IPS-20b (cell line): ENCODE results near the gene CPA4.

ENCODE experiments used
- H3K27ac ChIP-seq: one replicate; pipeline ENCODE4 v1.5.1; 2013; ENCODE audit warnings: low read length
- H3K27me3 ChIP-seq: 2 replicates; pipeline ENCODE4 v1.6.1; 2013; ENCODE audit warnings: mild to moderate bottlenecking, low read length, inconsistent platforms; ENCODE audit not compliant: insufficient read depth
- H3K36me3 ChIP-seq: 2 replicates; pipeline ENCODE4 v1.6.1; 2013; ENCODE audit warnings: low read depth, mild to moderate bottlenecking, inconsistent platforms, low read length, moderate library complexity; ENCODE audit not compliant: insufficient read depth
- H3K4me1 ChIP-seq: 2 replicates; pipeline ENCODE4 v1.6.1; 2013; ENCODE audit warnings: mild to moderate bottlenecking, control low read depth, inconsistent platforms, low read length, moderate library complexity; ENCODE audit not compliant: insufficient read depth
- H3K4me3 ChIP-seq: 2 replicates; pipeline ENCODE4 v1.5.1; 2013; ENCODE audit warnings: mild to moderate bottlenecking, low read length, inconsistent platforms
- H3K9ac ChIP-seq: 2 replicates; pipeline ENCODE4 v1.6.1; 2013; ENCODE audit warnings: low read depth, mild to moderate bottlenecking, inconsistent platforms, low read length, moderate library complexity
- H3K9me3 ChIP-seq: 2 replicates; pipeline ENCODE4 v1.6.1; 2013; ENCODE audit warnings: mild to moderate bottlenecking, low read depth, low read length, inconsistent platforms; ENCODE audit not compliant: insufficient read depth

CPA4 gene

GRCh38 chr7:130349911-130350782, 57.2 kb downstream of the CPA4 start:
- Histone ChIP-seq H3K27ac (no peak overlapping the region), H3K9ac (no peak overlapping the region), H3K4me3 (no peak overlapping the region)

GRCh38 chr7:130350945-130351790, 58.2 kb downstream of the CPA4 start:
- H3K9ac ChIP-seq: no peak overlapping the region
- H3K4me3 ChIP-seq: no peak overlapping the region

More at GRCh38 chr7:130349911-130350782, 57.2 kb downstream of the CPA4 start:
- Histone ChIP-seq H3K4me1 (peaks cover 20% of the 10 kb centered on the region; the same call in 1 of the 2 replicates), H3K36me3 (no peaks in the 10 kb centered on the region), H3K27me3 (no peaks in the 10 kb centered on the region), H3K9me3 (no peaks in the 10 kb centered on the region)

GRCh38 chr7:130351791-130352090, 58.8 kb downstream of the CPA4 start:
- Histone ChIP-seq H3K36me3 (no peaks in the 10 kb centered on the region), H3K4me3 (no peak overlapping the region), H3K27ac (no peak overlapping the region), H3K4me1 (peaks cover 21% of the 10 kb centered on the region), H3K27me3 (no peaks in the 10 kb centered on the region), H3K9ac (no peak overlapping the region; the same call in 1 of the 2 replicates), H3K9me3 (no peaks in the 10 kb centered on the region)

More at GRCh38 chr7:130350945-130351790, 58.2 kb downstream of the CPA4 start:
- Histone ChIP-seq H3K36me3 (no peaks in the 10 kb centered on the region), H3K9me3 (no peaks in the 10 kb centered on the region), H3K4me1 (peaks cover 15% of the 10 kb centered on the region), H3K27ac (no peak overlapping the region), H3K27me3 (no peaks in the 10 kb centered on the region)

GRCh38 chr7:130352194-130353074, 59.5 kb downstream of the CPA4 start:
- H3K9ac ChIP-seq: no peak overlapping the region
- H3K9me3 ChIP-seq: no peaks in the 10 kb centered on the region
- no peaks in the 10 kb centered on the region for H3K27me3 ChIP-seq
- H3K36me3 ChIP-seq: no peaks in the 10 kb centered on the region
- H3K4me3 ChIP-seq: no peak overlapping the region
- H3K4me1 ChIP-seq: peaks cover 24% of the 10 kb centered on the region
- H3K27ac ChIP-seq: no peak overlapping the region

GRCh38 chr7:130353196-130353595, 60.2 kb downstream of the CPA4 start:
- Histone ChIP-seq H3K4me3 (no peak overlapping the region), H3K9ac (no peak overlapping the region), H3K9me3 (no peaks in the 10 kb centered on the region; the same call in 1 of the 2 replicates), H3K27ac (no peak overlapping the region), H3K4me1 (peaks cover 24% of the 10 kb centered on the region), H3K27me3 (no peaks in the 10 kb centered on the region), H3K36me3 (no peaks in the 10 kb centered on the region)

- H3K27me3 ChIP-seq: no peaks in the 10 kb centered on the region
- H3K4me1 ChIP-seq: peaks cover 22% of the 10 kb centered on the region
- H3K27ac ChIP-seq: peak overlapping the region; percentile 49
- no peaks in the 10 kb centered on the region for H3K36me3 ChIP-seq
- no peak overlapping the region for H3K4me3 ChIP-seq
- peak overlapping the region; percentile 56; the same call in 1 of the 2 replicates for H3K9ac ChIP-seq
- H3K9me3 ChIP-seq: no peaks in the 10 kb centered on the region; the same call in 1 of the 2 replicates
Measured at GRCh38 chr7:130356121-130356875, 63.3 kb downstream of the CPA4 start.

GRCh38 chr7:130356876-130357611, 64.1 kb downstream of the CPA4 start:
- Histone ChIP-seq H3K9ac (peak overlapping the region; percentile 56; the same call in 1 of the 2 replicates), H3K27me3 (no peaks in the 10 kb centered on the region), H3K4me3 (no peak overlapping the region), H3K27ac (peak overlapping the region; percentile 49), H3K4me1 (peaks cover 15% of the 10 kb centered on the region), H3K9me3 (no peaks in the 10 kb centered on the region; the same call in 1 of the 2 replicates), H3K36me3 (no peaks in the 10 kb centered on the region)

GRCh38 chr7:130358471-130358870, 65.5 kb downstream of the CPA4 start:
- H3K9ac ChIP-seq: no peak overlapping the region
- H3K36me3 ChIP-seq: no peaks in the 10 kb centered on the region
- no peaks in the 10 kb centered on the region; the same call in 1 of the 2 replicates for H3K9me3 ChIP-seq
- no peak overlapping the region for H3K27ac ChIP-seq
- H3K27me3 ChIP-seq: no peaks in the 10 kb centered on the region
- peaks cover 12% of the 10 kb centered on the region for H3K4me1 ChIP-seq
- H3K4me3 ChIP-seq: no peak overlapping the region

- H3K4me3 ChIP-seq: no peak overlapping the region
- H3K9me3 ChIP-seq: no peaks in the 10 kb centered on the region; the same call in 1 of the 2 replicates
- H3K36me3 ChIP-seq: no peaks in the 10 kb centered on the region
- H3K27ac ChIP-seq: no peak overlapping the region
- no peaks in the 10 kb centered on the region for H3K27me3 ChIP-seq
- peaks cover 12% of the 10 kb centered on the region for H3K4me1 ChIP-seq
- no peak overlapping the region for H3K9ac ChIP-seq
Measured at GRCh38 chr7:130359276-130359857, 66.4 kb downstream of the CPA4 start.

GRCh38 chr7:130360518-130360917, 67.6 kb downstream of the CPA4 start:
- H3K27ac ChIP-seq: no peak overlapping the region
- no peaks in the 10 kb centered on the region; the same call in 1 of the 2 replicates for H3K9me3 ChIP-seq
- H3K36me3 ChIP-seq: no peaks in the 10 kb centered on the region
- peaks cover 22% of the 10 kb centered on the region for H3K4me1 ChIP-seq
- no peak overlapping the region for H3K4me3 ChIP-seq
- no peaks in the 10 kb centered on the region for H3K27me3 ChIP-seq
- no peak overlapping the region for H3K9ac ChIP-seq
